ENCODE results near the gene RNF41. TPM values are rescaled to one million over a fixed set of nuclear protein-coding genes. Genes with fewer than 3 reads are reported as not detected.

RNF41 gene
- total and polyA plus RNA-seq, 2 donors (not counting 1 experiment from before 2014, with no cell fraction given), result 113 to 129 TPM

GRCh38 chr12:56242986-56243385 lies 21.3 kb upstream of the RNF41 start:
- Mint-ChIP-seq H3K4me1 (peaks cover 10% of the 10 kb centered on the region), H3K27ac (peak overlapping the region; percentile 15), H3K27me3 (no peaks in the 10 kb centered on the region), H3K4me3 (no peak overlapping the region), H3K9me3 (ENCODE audit: insufficient read depth) (no peaks in the 10 kb centered on the region)
- Histone ChIP-seq H3K27ac (ENCODE audit: low read length in 2 of 2) (no peak overlapping the region), H3K9me3 (ENCODE audit: control extremely low read depth in 1 of 3, control insufficient read depth in 2 of 3, insufficient read depth in 1 of 3, low read length in 2 of 3) (no peaks in the 10 kb centered on the region), H3K79me2 (ENCODE audit: control insufficient read depth, insufficient read depth, low read length) (no peaks in the 10 kb centered on the region), H3K4me2 (replicated peaks; ENCODE audit: low read depth, low read length, poor library complexity, severe bottlenecking) (no peak overlapping the region), H3K4me3 (ENCODE audit: control extremely low read depth in 1 of 5, extremely low read depth in 1 of 5, insufficient read depth in 1 of 5, low read depth in 2 of 5, low read length in 4 of 5) (no peak overlapping the region), H3K27me3 (replicated peaks in 1 of 4; ENCODE audit: control extremely low read depth in 1 of 4, control insufficient read depth in 3 of 4, insufficient read depth in 4 of 4, low read length in 3 of 4) (no peaks in the 10 kb centered on the region), H3K9ac (ENCODE audit: low read length) (no peak overlapping the region), H3K4me1 (ENCODE audit: control insufficient read depth in 2 of 2, insufficient read depth in 2 of 2, low read length in 2 of 2) (peaks cover 0 to 8% of the 10 kb centered on the region in 2 donors), H3K36me3 (replicated peaks in 1 of 2; ENCODE audit: control extremely low read depth in 1 of 2, control insufficient read depth in 1 of 2, extremely low read depth in 1 of 2, insufficient read depth in 2 of 2, low read length in 1 of 2) (peaks cover 0 to 69% of the 10 kb centered on the region in 2 experiments), H2AFZ (ENCODE audit: insufficient read depth, low read depth, low read length, poor library complexity, severe bottlenecking) (no peak overlapping the region), H4K20me1 (ENCODE audit: control insufficient read depth, insufficient read depth, low read length, poor library complexity, severe bottlenecking) (no peaks in the 10 kb centered on the region)
- ATAC-seq (ENCODE audit: low read depth) (no peak), DNase-seq (no peak)
- no peak for TF ChIP-seq EZH2 (IDR thresholded peaks at IDR 0.05; ENCODE audit: borderline replicate concordance, insufficient read depth, low read depth, low read length, poor library complexity, severe bottlenecking)
- TF ChIP-seq CTCF (IDR thresholded peaks at IDR 0.05), result no peak
- CTCF ChIA-PET, result no interaction called here
- WGBS (ENCODE audit: insufficient coverage), result 97% methylated on average over 10 of the region's 13 CpGs
- intact Hi-C loops (cut with micrococcal nuclease), result no loop called here
- POLR2A ChIA-PET, result no interaction called here

DNA sequence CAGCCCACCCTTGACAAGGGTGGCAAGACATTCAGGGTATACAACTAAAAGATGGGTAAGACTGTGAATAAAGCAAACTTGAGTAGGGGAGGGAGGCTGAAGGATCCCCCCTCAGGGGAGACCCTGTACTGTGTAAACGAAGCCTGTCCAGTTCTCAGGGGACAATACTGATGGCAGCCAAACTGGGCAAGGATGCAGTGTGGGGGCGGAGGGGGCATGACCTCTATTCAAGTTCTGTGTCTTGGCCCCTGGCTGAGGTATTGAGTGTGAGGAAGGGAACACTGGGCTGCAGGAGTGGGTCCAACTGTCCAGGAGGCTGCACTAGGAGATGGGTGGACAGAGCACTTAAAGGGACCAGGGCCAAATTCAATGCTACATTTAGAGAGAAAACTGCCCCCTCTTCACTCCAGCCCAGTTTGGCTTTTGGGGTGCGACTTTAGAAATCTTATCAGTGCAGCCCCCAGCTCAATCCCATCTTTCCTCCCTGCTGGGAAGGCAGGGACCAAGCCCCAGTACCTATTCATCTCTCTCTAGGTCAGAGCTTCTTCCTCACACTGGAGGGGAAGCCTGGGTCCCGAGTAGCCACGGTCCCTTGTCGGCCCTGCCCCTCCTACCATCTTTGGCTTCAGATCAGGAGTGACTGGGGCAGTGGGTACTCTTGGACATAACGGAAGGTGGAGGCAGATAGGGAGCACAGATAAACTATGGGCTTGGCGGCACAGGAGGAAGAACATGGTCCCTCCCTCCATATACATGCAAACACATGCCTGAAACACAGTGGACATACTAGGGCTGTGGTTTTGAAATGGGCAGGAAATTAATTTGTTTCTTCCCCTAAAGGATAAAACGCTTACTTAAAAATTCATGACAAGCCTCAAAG lies 19.9 kb upstream of the RNF41 start:
- CTCF ChIA-PET, result no interaction called here
- peaks cover 0 to 58% of the 10 kb centered on the region in 2 experiments for H3K36me3 ChIP-seq (replicated peaks in 1 of 2; ENCODE audit: control extremely low read depth in 1 of 2, control insufficient read depth in 1 of 2, extremely low read depth in 1 of 2, insufficient read depth in 2 of 2, low read length in 1 of 2)

More for the DNA sequence above, 19.9 kb upstream of the RNF41 start:
- no peaks in the 10 kb centered on the region for H3K9me3 Mint-ChIP-seq (ENCODE audit: insufficient read depth)
- peaks cover 0 to 8% of the 10 kb centered on the region in 2 donors for H3K4me1 ChIP-seq (ENCODE audit: control insufficient read depth in 2 of 2, insufficient read depth in 2 of 2, low read length in 2 of 2)
- no peak overlapping the region for H3K9ac ChIP-seq (ENCODE audit: low read length)
- no peaks in the 10 kb centered on the region for H4K20me1 ChIP-seq (ENCODE audit: control insufficient read depth, insufficient read depth, low read length, poor library complexity, severe bottlenecking)
- intact Hi-C loops (cut with micrococcal nuclease), result no loop called here
- H3K27me3 Mint-ChIP-seq, result no peaks in the 10 kb centered on the region
- peaks cover 10% of the 10 kb centered on the region for H3K4me1 Mint-ChIP-seq
- no peaks in the 10 kb centered on the region for H3K79me2 ChIP-seq (ENCODE audit: control insufficient read depth, insufficient read depth, low read length)
- H3K27me3 ChIP-seq (replicated peaks in 1 of 4; ENCODE audit: control extremely low read depth in 1 of 4, control insufficient read depth in 3 of 4, insufficient read depth in 4 of 4, low read length in 3 of 4), result no peaks in the 10 kb centered on the region
- peak overlapping the region; percentile 56 for H3K27ac Mint-ChIP-seq
- TF ChIP-seq EZH2 (IDR thresholded peaks at IDR 0.05; ENCODE audit: borderline replicate concordance, insufficient read depth, low read depth, low read length, poor library complexity, severe bottlenecking) (no peak), CTCF (IDR thresholded peaks at IDR 0.05) (no peak)
- 100% methylated on average over 3 of the region's 9 CpGs for WGBS (ENCODE audit: insufficient coverage)
- no peak overlapping the region for H3K4me2 ChIP-seq (replicated peaks; ENCODE audit: low read depth, low read length, poor library complexity, severe bottlenecking)
- no peak for ATAC-seq (ENCODE audit: low read depth)
- no peak overlapping the region for H2AFZ ChIP-seq (ENCODE audit: insufficient read depth, low read depth, low read length, poor library complexity, severe bottlenecking)
- no peak overlapping the region for H3K27ac ChIP-seq (ENCODE audit: low read length in 2 of 2)
- no peak for DNase-seq
- H3K4me3 ChIP-seq (ENCODE audit: control extremely low read depth in 1 of 5, extremely low read depth in 1 of 5, insufficient read depth in 1 of 5, low read depth in 2 of 5, low read length in 4 of 5), result no peak overlapping the region
- POLR2A ChIA-PET, result no interaction called here
- H3K4me3 Mint-ChIP-seq, result no peak overlapping the region
- H3K9me3 ChIP-seq (ENCODE audit: control extremely low read depth in 1 of 3, control insufficient read depth in 2 of 3, insufficient read depth in 1 of 3, low read length in 2 of 3), result no peaks in the 10 kb centered on the region
